Caco-2 (cell line): ENCODE measurements around the gene ASXL1. TPM values are rescaled to one million over a fixed set of nuclear protein-coding genes. Genes with fewer than 3 reads are reported as not detected.

Experiments
- BruUV-seq: library from RNA; stranded (reverse); fragments of 400-500 nt; replicated peaks from 2 replicates; lab custom pipeline; 2021; lab: Mats Ljungman, UMichigan
- CTCF ChIA-PET: fragments of 300-600 bp; sonication (Branson Sonifier 250); formaldehyde crosslinking; loops from one replicate; lab custom pipeline; 2022; ENCODE audit warnings: antibody characterized with exemption; lab: Charles Lee
- POLR2A ChIA-PET: fragments of 300-600 bp; sonication (Branson Sonifier 250); formaldehyde crosslinking; loops from one replicate; lab custom pipeline; 2022; ENCODE audit warnings: antibody characterized with exemption; lab: Charles Lee
- DNase-seq, 2 experiments: peaks; one replicate each; pipeline versions ENCODE4 v3.0.0 to v3.0.0-alpha.2; 2020 to 2022
- H3K27me3 ChIP-seq: replicated peaks from 2 replicates; pipeline ENCODE4 v1.6.0; 2011; ENCODE audit warnings: low read length; ENCODE audit not compliant: control insufficient read depth, insufficient read depth
- H3K36me3 ChIP-seq: 2 replicates; pipeline ENCODE4 v1.5.1; 2011; ENCODE audit warnings: low read length; ENCODE audit not compliant: control insufficient read depth, insufficient read depth
- H3K4me1 ChIP-seq: fragments of 250-450 bp; sonication (Bioruptor Pico); 2 replicates; pipeline ENCODE4 v1.5.1; 2020; ENCODE audit warnings: mild to moderate bottlenecking
- H3K4me3 ChIP-seq: 2 replicates; pipeline ENCODE4 v1.5.1; 2011; ENCODE audit warnings: low read depth, mild to moderate bottlenecking, control low read depth, low read length
- H3K9me3 ChIP-seq: fragments of 250-450 bp; sonication (Bioruptor Pico); 2 replicates; pipeline ENCODE4 v1.5.1; 2020; ENCODE audit warnings: mild to moderate bottlenecking, moderate library complexity
- H3K27ac Mint-ChIP-seq: one replicate; pipeline ENCODE4 v1.8.0; 2022; ENCODE audit warnings: mixed read lengths; ENCODE audit not compliant: unreplicated experiment
- H3K27me3 Mint-ChIP-seq: one replicate; pipeline ENCODE4 v1.8.0; 2022; ENCODE audit warnings: mixed read lengths; ENCODE audit not compliant: insufficient read depth, unreplicated experiment
- H3K36me3 Mint-ChIP-seq: one replicate; pipeline ENCODE4 v1.8.0; 2022; ENCODE audit warnings: mild to moderate bottlenecking, mixed read lengths; ENCODE audit not compliant: insufficient read depth, unreplicated experiment
- H3K4me1 Mint-ChIP-seq: one replicate; pipeline ENCODE4 v1.8.0; 2022; ENCODE audit warnings: low read depth, mixed read lengths; ENCODE audit not compliant: unreplicated experiment
- H3K4me3 Mint-ChIP-seq: one replicate; pipeline ENCODE4 v1.8.0; 2022; ENCODE audit warnings: mild to moderate bottlenecking, moderate library complexity, mixed read lengths; ENCODE audit not compliant: unreplicated experiment
- H3K9me3 Mint-ChIP-seq: one replicate; pipeline ENCODE4 v1.8.0; 2022; ENCODE audit warnings: mixed read lengths; ENCODE audit not compliant: unreplicated experiment
- CTCF ChIP-seq, 2 experiments: fragments of 200-600 bp in 1 of 2; IDR thresholded peaks; 1 replicate in 1 of 2; 2 replicates in 1 of 2; pipeline versions ENCODE4 v1.5.1 to v1.8.0; 2011 to 2022; ENCODE audit warnings: antibody characterized with exemption in 1 of 2, control low read depth in 1 of 2, inconsistent platforms in 1 of 2, low read depth in 1 of 2, low read length in 1 of 2, mild to moderate bottlenecking in 1 of 2, moderate library complexity in 1 of 2; ENCODE audit not compliant: insufficient read depth in 1 of 2, severe bottlenecking in 1 of 2, unreplicated experiment in 1 of 2
- intact Hi-C: fragments of 100-400 bp; cut with micrococcal nuclease; formaldehyde crosslinking; loops from one replicate; pipeline ENCODE4 v1.10.0; 2022; ENCODE audit not compliant: unreplicated experiment
- total RNA-seq: library from RNA; stranded (reverse); gene quantifications from 2 replicates; pipeline ENCODE4 v1.2.3, GENCODE V29; 2022

ASXL1 gene
- total RNA-seq, 1 experiment from 2014 or later: 226 TPM

- POLR2A ChIA-PET: no interaction called here
- BruUV-seq: no TSS peak
These were observed 24.7 kb upstream of the ASXL1 start for GRCh38 chr20:32333181-32333987.

GRCh38 chr20:32333988-32334885 is 23.9 kb upstream of the ASXL1 start:
- H3K36me3 ChIP-seq: peaks cover 10% of the 10 kb centered on the region
- Mint-ChIP-seq H3K4me3 (no peak overlapping the region), H3K9me3 (no peaks in the 10 kb centered on the region), H3K4me1 (peaks cover 15% of the 10 kb centered on the region), H3K27me3 (no peaks in the 10 kb centered on the region), H3K27ac (no peak overlapping the region), H3K36me3 (peaks cover 31% of the 10 kb centered on the region)
- no peak for DNase-seq
- no peak for TF ChIP-seq CTCF (IDR thresholded peaks at IDR 0.05; ENCODE audit: insufficient read depth in 1 of 2, low read depth in 1 of 2, low read length in 1 of 2, severe bottlenecking in 1 of 2, unreplicated experiment in 1 of 2)
- no peaks in the 10 kb centered on the region for H3K27me3 ChIP-seq
- CTCF ChIA-PET: no interaction called here
- H3K9me3 ChIP-seq: no peaks in the 10 kb centered on the region
- peaks cover 15% of the 10 kb centered on the region for H3K4me1 ChIP-seq
- intact Hi-C loops: no loop called here
- POLR2A ChIA-PET: no interaction called here
- no TSS peak for BruUV-seq
- no peak overlapping the region for H3K4me3 ChIP-seq

More at GRCh38 chr20:32333181-32333987, 24.7 kb upstream of the ASXL1 start:
- Histone ChIP-seq H3K9me3 (no peaks in the 10 kb centered on the region), H3K4me3 (no peak overlapping the region), H3K4me1 (peaks cover 15% of the 10 kb centered on the region), H3K36me3 (peaks cover 11% of the 10 kb centered on the region), H3K27me3 (no peaks in the 10 kb centered on the region)
- H3K36me3 Mint-ChIP-seq: peaks cover 37% of the 10 kb centered on the region
- no peak overlapping the region for H3K27ac Mint-ChIP-seq
- H3K4me1 Mint-ChIP-seq: peaks cover 9% of the 10 kb centered on the region
- no peak overlapping the region for H3K4me3 Mint-ChIP-seq
- no peak for TF ChIP-seq CTCF (IDR thresholded peaks at IDR 0.05; ENCODE audit: insufficient read depth in 1 of 2, low read depth in 1 of 2, low read length in 1 of 2, severe bottlenecking in 1 of 2, unreplicated experiment in 1 of 2)
- H3K9me3 Mint-ChIP-seq: no peaks in the 10 kb centered on the region
- intact Hi-C loops: no loop called here
- no peaks in the 10 kb centered on the region for H3K27me3 Mint-ChIP-seq
- DNase-seq: no peak
- CTCF ChIA-PET: no interaction called here

- peak in 1 of 2 experiments; percentile 78 for DNase-seq
- Mint-ChIP-seq H3K36me3 (peaks cover 15% of the 10 kb centered on the region), H3K4me3 (no peak overlapping the region), H3K9me3 (peaks cover 2% of the 10 kb centered on the region), H3K27me3 (no peaks in the 10 kb centered on the region), H3K4me1 (peaks cover 16% of the 10 kb centered on the region), H3K27ac (no peak overlapping the region)
- H3K27me3 ChIP-seq: no peaks in the 10 kb centered on the region
- peaks cover 2% of the 10 kb centered on the region for H3K36me3 ChIP-seq
- BruUV-seq: no TSS peak
- ChIA-PET POLR2A (no interaction called here), CTCF (no interaction called here)
- H3K4me3 ChIP-seq: no peak overlapping the region
- TF ChIP-seq CTCF (IDR thresholded peaks at IDR 0.05; ENCODE audit: insufficient read depth in 1 of 2, low read depth in 1 of 2, low read length in 1 of 2, severe bottlenecking in 1 of 2, unreplicated experiment in 1 of 2): peak; percentile 93 to 95
- intact Hi-C loops: loop anchor here (1.0 to 5.0 kb wide), 4 partner anchors 21 to 315 kb away; partner anchors contain the start of gene ASXL1
- H3K4me1 ChIP-seq: peaks cover 8% of the 10 kb centered on the region; the same call in 1 of the 2 replicates
- H3K9me3 ChIP-seq: no peaks in the 10 kb centered on the region
These were observed 21.2 kb upstream of the ASXL1 start for GRCh38 chr20:32336918-32337347.
